ENCODE results near the gene GRPEL1. TPM values are rescaled to one million over a fixed set of nuclear protein-coding genes. Genes with fewer than 3 reads are reported as not detected.

The GRPEL1 gene
- total and polyA plus RNA-seq, 2 experiments from 2014 or later = 27.4 to 112 TPM

GRCh38 chr4:7096236-7096635 is 28.4 kb upstream of the GRPEL1 start:
- peaks cover 1% of the 10 kb centered on the region for H3K4me1 ChIP-seq (ENCODE audit: insufficient read depth)
- Mint-ChIP-seq H3K27me3 (ENCODE audit: insufficient read depth, low read depth, poor library complexity) (peaks cover 71% of the 10 kb centered on the region), H3K4me1 (no peaks in the 10 kb centered on the region; the same call in 2 of the 3 replicates), H3K36me3 (ENCODE audit: low read depth) (no peaks in the 10 kb centered on the region), H3K27ac (no peak overlapping the region), H3K4me3 (no peak overlapping the region), H3K9me3 (no peaks in the 10 kb centered on the region)
- no peak for DNase-seq (ENCODE audit: low spot score)
- no peak for TF ChIP-seq CREB1 (CRISPR knock-in tag; IDR thresholded peaks at IDR 0.05; ENCODE audit: low read depth)
- no peak for TF ChIP-seq ZNF114 (CRISPR knock-in tag; IDR thresholded peaks at IDR 0.05)
- no peak for TF ChIP-seq STAT1 (IDR thresholded peaks at IDR 0.05; ENCODE audit: unreplicated experiment)
- no peak for TF ChIP-seq ETS1 (IDR thresholded peaks at IDR 0.05)
- no peak for TF ChIP-seq EZH2 (IDR thresholded peaks at IDR 0.05; ENCODE audit: low read depth, unreplicated experiment)
- TF ChIP-seq POLR2AphosphoS5 (IDR thresholded peaks at IDR 0.05; ENCODE audit: low read depth) = no peak
- no peak overlapping the region for H3K4me3 ChIP-seq
- H3K27ac ChIP-seq (ENCODE audit: low read depth) = no peak overlapping the region
- no peaks in the 10 kb centered on the region for H3K9me2 ChIP-seq (ENCODE audit: insufficient read depth)
- H3K36me3 ChIP-seq (ENCODE audit: insufficient read depth) = no peaks in the 10 kb centered on the region
- no peaks in the 10 kb centered on the region for H3K79me2 ChIP-seq (replicated peaks; ENCODE audit: insufficient read depth)
- ATAC-seq = no peak
- H3K4me2 ChIP-seq = no peak overlapping the region
- H2AFZ ChIP-seq = no peak overlapping the region
- H3K27me3 ChIP-seq (ENCODE audit: insufficient read depth) = peaks cover 88% of the 10 kb centered on the region
- H3F3A ChIP-seq (replicated peaks; ENCODE audit: low read depth) = no peaks in the 10 kb centered on the region
- peaks cover 7% of the 10 kb centered on the region for H4K20me1 ChIP-seq (replicated peaks; ENCODE audit: insufficient read depth)

GRCh38 chr4:7095611-7096155 is 27.8 kb upstream of the GRPEL1 start:
- Mint-ChIP-seq H3K27ac (no peak overlapping the region), H3K4me3 (no peak overlapping the region), H3K9me3 (no peaks in the 10 kb centered on the region), H3K4me1 (no peaks in the 10 kb centered on the region), H3K36me3 (ENCODE audit: low read depth) (no peaks in the 10 kb centered on the region), H3K27me3 (ENCODE audit: insufficient read depth, low read depth, poor library complexity) (peaks cover 75% of the 10 kb centered on the region)
- Histone ChIP-seq H3K27me3 (ENCODE audit: insufficient read depth) (peaks cover 89% of the 10 kb centered on the region), H3K79me2 (replicated peaks; ENCODE audit: insufficient read depth) (no peaks in the 10 kb centered on the region), H3K36me3 (ENCODE audit: insufficient read depth) (no peaks in the 10 kb centered on the region), H3K27ac (ENCODE audit: low read depth) (no peak overlapping the region), H4K20me1 (replicated peaks; ENCODE audit: insufficient read depth) (peaks cover 7% of the 10 kb centered on the region), H3K4me2 (no peak overlapping the region), H3K4me1 (ENCODE audit: insufficient read depth) (no peaks in the 10 kb centered on the region), H3F3A (replicated peaks; ENCODE audit: low read depth) (no peaks in the 10 kb centered on the region), H3K4me3 (no peak overlapping the region), H3K9me2 (ENCODE audit: insufficient read depth) (no peaks in the 10 kb centered on the region), H2AFZ (no peak overlapping the region)
- DNase-seq (ENCODE audit: low spot score) (no peak), ATAC-seq (no peak)
- TF ChIP-seq ZNF331 (CRISPR knock-in tag; IDR thresholded peaks at IDR 0.05; ENCODE audit: low read depth) (no peak), EZH2 (IDR thresholded peaks at IDR 0.05; ENCODE audit: low read depth, unreplicated experiment) (no peak), POLR2AphosphoS5 (IDR thresholded peaks at IDR 0.05; ENCODE audit: low read depth) (no peak), JUNB (IDR thresholded peaks at IDR 0.05; ENCODE audit: unreplicated experiment) (no peak), EZH2phosphoT487 (IDR thresholded peaks at IDR 0.05; ENCODE audit: unreplicated experiment) (no peak), NANOG (IDR thresholded peaks at IDR 0.05; ENCODE audit: borderline replicate concordance) (no peak), ZNF462 (CRISPR knock-in tag; IDR thresholded peaks at IDR 0.05) (no peak), ETS1 (IDR thresholded peaks at IDR 0.05) (no peak), CTCF (conservative IDR thresholded peaks at IDR 0.05; ENCODE audit: low read depth in 2 of 2) (no peak), STAT1 (IDR thresholded peaks at IDR 0.05; ENCODE audit: unreplicated experiment) (no peak)
